Stimulated activated CD4-positive, alpha-beta T cell treated with anti-CD3 and anti-CD28 coated beads, Interleukin-4, amount 100 ng/mL, for 1 hour (primary cell): ENCODE measurements around the gene KCTD16.

Experiments used
- DNase-seq: peaks from one replicate; pipeline ENCODE4 v3.0.0-alpha.2; 2020

Gene KCTD16

DNA sequence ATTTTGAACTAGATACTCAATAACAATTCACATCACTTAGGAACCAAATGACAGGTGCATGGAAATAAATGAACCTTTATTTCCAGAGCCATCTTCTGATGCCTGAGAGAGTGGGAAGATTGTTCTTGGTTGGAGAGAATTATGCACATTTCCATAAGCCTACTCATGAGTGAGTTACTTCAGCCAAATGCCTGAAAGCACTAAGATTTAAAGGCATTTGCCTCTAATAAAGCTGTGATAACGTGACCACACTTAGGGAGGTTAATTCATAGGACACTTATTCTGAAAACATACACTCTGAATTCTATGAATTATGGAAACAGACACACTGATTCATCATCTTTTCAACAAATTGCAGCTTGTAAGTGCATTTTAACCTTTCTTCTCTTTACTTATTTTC lies 40.0 kb downstream of the KCTD16 start:
- no peak for DNase-seq

DNA sequence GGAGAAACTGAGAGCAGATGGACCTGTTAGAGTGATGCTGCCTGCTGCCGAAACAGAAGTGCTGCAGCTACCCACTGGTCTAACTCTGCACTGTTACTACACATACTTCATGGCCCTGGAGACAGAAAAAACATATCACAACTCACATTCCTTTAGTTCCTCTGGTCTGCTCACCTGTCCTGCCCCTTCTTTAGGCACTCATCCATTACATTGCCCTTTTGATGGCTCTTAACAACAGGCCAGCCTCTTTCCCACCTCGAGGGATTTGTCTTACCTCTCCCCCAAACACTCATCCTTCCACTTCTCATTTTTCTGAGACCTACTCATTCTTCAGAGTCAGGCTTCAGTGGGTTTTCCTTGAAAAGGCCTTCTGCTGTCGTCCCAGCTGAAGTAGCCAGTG lies 49.2 kb downstream of the KCTD16 start:
- DNase-seq = no peak

DNA sequence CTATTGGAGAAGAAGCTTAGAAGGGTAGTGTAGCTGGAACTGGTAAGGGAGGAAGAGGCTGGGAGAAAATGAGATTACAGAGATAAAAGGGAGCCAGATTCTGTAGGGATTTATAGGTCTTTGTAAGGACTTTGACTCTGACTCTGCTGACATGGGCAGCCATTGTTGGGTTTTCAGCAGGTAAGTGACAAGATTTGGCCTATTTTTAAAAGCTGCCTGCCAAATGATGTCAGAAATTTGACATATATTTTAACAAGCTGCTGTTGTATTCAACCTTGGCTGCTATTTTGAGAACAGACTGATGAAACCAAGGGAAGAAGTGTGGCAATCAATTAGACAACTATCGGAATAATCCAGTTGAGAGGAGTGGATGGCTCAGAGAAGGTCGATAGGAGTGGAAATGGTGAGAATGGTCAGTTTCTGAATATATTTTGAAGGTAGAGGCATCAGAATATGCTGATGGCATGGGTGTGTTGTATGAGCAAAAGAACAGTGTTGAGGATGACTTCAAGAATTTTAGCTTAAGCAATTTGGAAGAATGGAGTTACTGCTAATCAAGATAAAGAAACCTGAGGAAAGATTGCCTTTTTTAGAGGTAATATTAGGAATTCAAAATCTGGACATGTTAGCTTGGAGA lies 56.8 kb downstream of the KCTD16 start:
- DNase-seq = no peak

GRCh38 chr5:144230806-144231205 lies 60.1 kb downstream of the KCTD16 start:
- no peak for DNase-seq

GRCh38 chr5:144232285-144232684 lies 61.6 kb downstream of the KCTD16 start:
- no peak for DNase-seq

- no peak for DNase-seq
Measured at GRCh38 chr5:144236499-144236898, 65.8 kb downstream of the KCTD16 start.

- no peak for DNase-seq
Measured at GRCh38 chr5:144237851-144238250, 67.2 kb downstream of the KCTD16 start.

- DNase-seq = no peak
Measured at GRCh38 chr5:144247131-144247530, 76.5 kb downstream of the KCTD16 start.

- no peak for DNase-seq
Measured at GRCh38 chr5:144248015-144248414, 77.3 kb downstream of the KCTD16 start.

- no peak for DNase-seq
Measured at GRCh38 chr5:144249755-144250464, 79.2 kb downstream of the KCTD16 start.

GRCh38 chr5:144254552-144254951 lies 83.9 kb downstream of the KCTD16 start:
- no peak for DNase-seq

GRCh38 chr5:144260121-144260520 lies 89.4 kb downstream of the KCTD16 start:
- DNase-seq = no peak

- no peak for DNase-seq
Measured at GRCh38 chr5:144265643-144266247, 95.1 kb downstream of the KCTD16 start.

GRCh38 chr5:144267961-144268513 lies 97.4 kb downstream of the KCTD16 start:
- no peak for DNase-seq

DNA sequence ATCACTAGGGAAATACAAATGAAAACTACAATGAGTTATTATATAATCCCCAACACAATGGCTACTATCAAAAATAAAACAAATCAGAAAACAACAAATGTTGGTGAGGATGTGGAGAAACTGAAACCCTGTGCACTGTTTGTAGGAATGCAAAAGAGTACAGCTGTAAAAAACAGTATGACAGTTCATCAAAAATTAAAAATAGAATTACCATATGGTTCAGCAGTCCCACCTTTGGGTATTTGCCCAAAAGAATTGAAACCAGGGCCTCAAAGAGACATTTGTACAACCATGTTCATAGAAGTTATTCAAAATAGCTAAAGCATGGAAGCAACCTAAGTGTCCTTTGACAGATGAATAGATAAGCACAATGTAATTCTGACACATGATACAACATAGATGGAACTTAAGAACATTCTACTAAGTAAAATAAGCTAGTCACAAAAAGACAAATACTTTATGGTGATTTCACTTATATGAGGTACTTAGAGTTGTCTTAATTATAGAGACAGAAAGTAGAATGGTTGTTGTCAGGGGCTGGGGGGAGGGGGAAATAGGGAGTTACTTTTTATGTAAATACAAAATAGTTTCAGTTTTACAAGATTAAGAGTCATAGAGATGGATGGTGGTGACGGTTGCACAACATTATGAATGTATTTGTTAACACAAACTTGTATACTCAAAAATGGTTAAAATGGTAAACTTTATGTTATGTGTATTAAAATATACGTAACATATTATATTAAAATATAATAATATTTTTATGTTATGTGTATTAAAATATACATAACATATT lies 102.8 kb downstream of the KCTD16 start:
- DNase-seq = no peak

- no peak for DNase-seq
Measured at GRCh38 chr5:144275329-144275728, 104.7 kb downstream of the KCTD16 start.

GRCh38 chr5:144276034-144276822 lies 105.6 kb downstream of the KCTD16 start:
- DNase-seq = no peak

GRCh38 chr5:144281784-144282183 lies 111.1 kb downstream of the KCTD16 start:
- no peak for DNase-seq

- no peak for DNase-seq
Measured at GRCh38 chr5:144284036-144284435, 113.4 kb downstream of the KCTD16 start.

DNA sequence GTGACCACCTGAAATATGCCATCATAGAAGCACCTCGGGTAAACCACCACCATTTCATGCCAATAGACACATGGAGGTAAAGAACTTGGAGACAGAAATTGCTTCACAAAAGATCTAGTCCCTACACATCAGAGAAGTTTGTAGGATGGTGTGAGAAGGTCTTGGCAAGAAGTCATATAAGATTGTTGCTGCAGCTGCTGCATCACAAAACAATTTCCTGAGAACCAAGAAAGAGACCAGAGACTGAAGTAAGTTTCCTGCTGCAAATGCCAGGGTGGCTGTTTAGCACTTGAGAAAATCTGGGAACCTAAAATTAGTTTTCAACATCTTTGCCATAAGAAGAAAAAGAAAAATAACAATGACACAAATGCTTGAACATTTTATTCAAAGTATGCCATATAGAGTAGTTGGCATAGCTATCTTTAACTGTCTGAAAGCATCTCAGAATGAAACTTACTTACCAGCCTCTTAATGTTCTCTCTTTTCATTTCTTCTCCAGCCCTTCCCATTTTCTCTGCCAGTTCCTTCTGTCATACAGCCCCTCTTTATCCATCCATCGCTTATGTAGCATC lies 114.3 kb downstream of the KCTD16 start:
- no peak for DNase-seq

GRCh38 chr5:144289277-144289676 lies 118.6 kb downstream of the KCTD16 start:
- DNase-seq = no peak

- DNase-seq = no peak
Measured at GRCh38 chr5:144292029-144292428, 121.4 kb downstream of the KCTD16 start.
